Mesodermal cell (in vitro differentiated cells): ENCODE results near the gene CHPT1.
A peak's percentile ranks its signal among the peaks of the same experiment; 100 is the strongest.

Experiments
- H3K27ac ChIP-seq: 2 replicates; pipeline ENCODE4 v1.7.0; 2013; ENCODE audit warnings: mild to moderate bottlenecking, low read depth, low read length, moderate library complexity; ENCODE audit not compliant: severe bottlenecking
- H3K36me3 ChIP-seq: 2 replicates; pipeline ENCODE4 v1.7.1; 2013; ENCODE audit warnings: mild to moderate bottlenecking, low read length, moderate library complexity; ENCODE audit not compliant: control insufficient read depth, insufficient read depth
- H3K4me1 ChIP-seq: one replicate; pipeline ENCODE4 v1.7.1; 2013; ENCODE audit warnings: mild to moderate bottlenecking, low read length; ENCODE audit not compliant: insufficient read depth, control insufficient read depth, poor library complexity, severe bottlenecking
- H3K4me3 ChIP-seq: 2 replicates; pipeline ENCODE4 v1.7.0; 2013; ENCODE audit warnings: low read length, control low read depth, mild to moderate bottlenecking; ENCODE audit not compliant: insufficient read depth, poor library complexity, severe bottlenecking; ENCODE audit errors: extremely low read depth
- H3K9me3 ChIP-seq: 2 replicates; pipeline ENCODE4 v1.7.1; 2013; ENCODE audit warnings: mild to moderate bottlenecking, low read length, moderate library complexity; ENCODE audit not compliant: control insufficient read depth
- WGBS, 2 experiments: methylation state at CpG; one replicate each; pipeline ENCODE4 v1.1.5; 2013; ENCODE audit warnings: missing lambda C conversion rate in 2 of 2; ENCODE audit not compliant: insufficient coverage in 2 of 2; 5-methylcytosine and 5-hydroxymethylcytosine counted together

Gene CHPT1

GRCh38 chr12:101698800-101699347, 1.4 kb downstream of the CHPT1 start:
- 82 to 84% methylated on average over 10 of the region's 12 CpGs for WGBS, 2 experiments

GRCh38 chr12:101700299-101700820, 2.9 kb downstream of the CHPT1 start:
- no peak overlapping the region for H3K4me3 ChIP-seq
- no peaks in the 10 kb centered on the region for H3K9me3 ChIP-seq
- WGBS, 2 experiments = 82 to 89% methylated on average over 1 of the region's 2 CpGs
- no peak overlapping the region for H3K27ac ChIP-seq
- no peaks in the 10 kb centered on the region for H3K36me3 ChIP-seq
- H3K4me1 ChIP-seq = no peaks in the 10 kb centered on the region

More at GRCh38 chr12:101698800-101699347, 1.4 kb downstream of the CHPT1 start:
- Histone ChIP-seq H3K36me3 (no peaks in the 10 kb centered on the region), H3K9me3 (no peaks in the 10 kb centered on the region), H3K27ac (no peak overlapping the region), H3K4me1 (no peaks in the 10 kb centered on the region), H3K4me3 (peak overlapping the region; percentile 75)

- H3K9me3 ChIP-seq = no peaks in the 10 kb centered on the region
- no peak overlapping the region for H3K27ac ChIP-seq
- 80 to 93% methylated on average over 1 to 2 of the region's 3 CpGs for WGBS, 2 experiments
- peaks cover 3% of the 10 kb centered on the region for H3K4me1 ChIP-seq
- H3K36me3 ChIP-seq = no peaks in the 10 kb centered on the region
- H3K4me3 ChIP-seq = no peak overlapping the region
Measured at GRCh38 chr12:101703487-101703886, 6.0 kb downstream of the CHPT1 start.

GRCh38 chr12:101706403-101706802, 9.0 kb downstream of the CHPT1 start:
- no peak overlapping the region for H3K27ac ChIP-seq
- no CpG with 5 or more reads among the region's 1 CpG for WGBS, 2 experiments
- no peak overlapping the region for H3K4me3 ChIP-seq
- no peaks in the 10 kb centered on the region for H3K36me3 ChIP-seq
- H3K9me3 ChIP-seq = no peaks in the 10 kb centered on the region
- peaks cover 3% of the 10 kb centered on the region for H3K4me1 ChIP-seq

GRCh38 chr12:101707131-101707782, 9.8 kb downstream of the CHPT1 start:
- Histone ChIP-seq H3K36me3 (no peaks in the 10 kb centered on the region), H3K9me3 (no peaks in the 10 kb centered on the region), H3K4me1 (peaks cover 3% of the 10 kb centered on the region), H3K4me3 (no peak overlapping the region), H3K27ac (no peak overlapping the region)

- no CpG with 5 or more reads among the region's 4 CpGs for WGBS, 2 experiments
- H3K27ac ChIP-seq = no peak overlapping the region
- peaks cover 3% of the 10 kb centered on the region for H3K4me1 ChIP-seq
- no peaks in the 10 kb centered on the region for H3K9me3 ChIP-seq
- no peak overlapping the region for H3K4me3 ChIP-seq
- H3K36me3 ChIP-seq = no peaks in the 10 kb centered on the region
Measured at GRCh38 chr12:101710288-101710687, 12.8 kb downstream of the CHPT1 start.

- 84 to 95% methylated on average over 4 to 5 of the region's 5 CpGs for WGBS, 2 experiments
- Histone ChIP-seq H3K9me3 (no peaks in the 10 kb centered on the region), H3K27ac (peak overlapping the region; percentile 67), H3K36me3 (no peaks in the 10 kb centered on the region), H3K4me3 (no peak overlapping the region), H3K4me1 (no peaks in the 10 kb centered on the region)
Measured at GRCh38 chr12:101713059-101713682, 15.7 kb downstream of the CHPT1 start.

GRCh38 chr12:101713930-101714329, 16.5 kb downstream of the CHPT1 start:
- Histone ChIP-seq H3K27ac (no peak overlapping the region), H3K4me3 (no peak overlapping the region), H3K36me3 (no peaks in the 10 kb centered on the region), H3K9me3 (no peaks in the 10 kb centered on the region), H3K4me1 (no peaks in the 10 kb centered on the region)
- WGBS, 2 experiments = no CpG with 5 or more reads among the region's 2 CpGs

GRCh38 chr12:101714877-101715444, 17.5 kb downstream of the CHPT1 start:
- H3K36me3 ChIP-seq = no peaks in the 10 kb centered on the region
- H3K9me3 ChIP-seq = no peaks in the 10 kb centered on the region
- H3K4me3 ChIP-seq = no peak overlapping the region
- no peaks in the 10 kb centered on the region for H3K4me1 ChIP-seq
- no peak overlapping the region for H3K27ac ChIP-seq
- WGBS, 2 experiments = 100% methylated on average over 2 of the region's 3 CpGs; no CpG with 5 or more reads in 1 of the 2 experiments

- no peaks in the 10 kb centered on the region for H3K36me3 ChIP-seq
- H3K4me1 ChIP-seq = no peaks in the 10 kb centered on the region
- H3K4me3 ChIP-seq = no peak overlapping the region
- no peak overlapping the region for H3K27ac ChIP-seq
- no peaks in the 10 kb centered on the region for H3K9me3 ChIP-seq
Measured at GRCh38 chr12:101719566-101719965, 22.1 kb downstream of the CHPT1 start.

- no peaks in the 10 kb centered on the region for H3K36me3 ChIP-seq
- no peaks in the 10 kb centered on the region for H3K4me1 ChIP-seq
- no peak overlapping the region for H3K4me3 ChIP-seq
- H3K9me3 ChIP-seq = no peaks in the 10 kb centered on the region
- no peak overlapping the region for H3K27ac ChIP-seq
Measured at GRCh38 chr12:101720118-101720517, 22.7 kb downstream of the CHPT1 start.
